Neural progenitor cell (in vitro differentiated cells): ENCODE measurements around the gene SPOP. TPM values are rescaled to one million over a fixed set of nuclear protein-coding genes. Genes with fewer than 3 reads are reported as not detected.

Source experiments
- DNase-seq: peaks from one replicate; pipeline ENCODE4 v3.0.0-alpha.2; 2016; ENCODE audit warnings: low spot score
- H2AFZ ChIP-seq: fragments of 200-600 bp; sonication (generic); replicated peaks from 2 replicates; pipeline ENCODE4 v1.6.1; 2016; ENCODE audit warnings: antibody characterized with exemption
- H3F3A ChIP-seq: fragments of 200-600 bp; sonication (generic); 2 replicates; pipeline ENCODE4 v1.6.1; 2016; ENCODE audit warnings: antibody characterized with exemption, low read depth
- H3K27ac ChIP-seq: fragments of 200-600 bp; sonication (generic); 2 replicates; pipeline ENCODE4 v1.5.1; 2016; ENCODE audit warnings: mild to moderate bottlenecking
- H3K27me3 ChIP-seq: fragments of 200-600 bp; sonication (generic); 2 replicates; pipeline ENCODE4 v1.6.1; 2016; ENCODE audit warnings: mild to moderate bottlenecking, moderate library complexity
- H3K36me3 ChIP-seq: fragments of 200-600 bp; sonication (generic); 2 replicates; pipeline ENCODE4 v1.5.1; 2016
- H3K4me1 ChIP-seq: fragments of 200-600 bp; sonication (generic); 2 replicates; pipeline ENCODE4 v1.6.1; 2016; ENCODE audit warnings: mixed run types
- H3K4me2 ChIP-seq: fragments of 200-600 bp; sonication (generic); 2 replicates; pipeline ENCODE4 v1.6.1; 2016
- H3K4me3 ChIP-seq: fragments of 200-600 bp; sonication (generic); 2 replicates; pipeline ENCODE4 v1.5.1; 2016
- H3K79me2 ChIP-seq: fragments of 200-600 bp; sonication (generic); 2 replicates; pipeline ENCODE4 v1.6.1; 2016; ENCODE audit warnings: low read depth
- H3K9ac ChIP-seq: fragments of 200-600 bp; sonication (generic); 2 replicates; pipeline ENCODE4 v1.6.1; 2016
- H3K9me3 ChIP-seq: fragments of 200-600 bp; sonication (generic); 2 replicates; pipeline ENCODE4 v1.5.1; 2016; ENCODE audit warnings: low read depth
- H4K20me1 ChIP-seq: fragments of 200-600 bp; sonication (generic); 2 replicates; pipeline ENCODE4 v1.6.1; 2016; ENCODE audit warnings: low read depth
- H3K27ac Mint-ChIP-seq: 3 replicates; pipeline ENCODE4 v1.8.0; 2021; ENCODE audit warnings: mixed read lengths
- H3K27me3 Mint-ChIP-seq: 2 replicates; pipeline ENCODE4 v1.8.0; 2022; ENCODE audit warnings: low read depth, mild to moderate bottlenecking, inconsistent platforms, moderate library complexity, mixed read lengths; ENCODE audit not compliant: insufficient read depth
- H3K36me3 Mint-ChIP-seq: 3 replicates; pipeline ENCODE4 v1.8.0; 2021; ENCODE audit warnings: mixed read lengths
- H3K4me1 Mint-ChIP-seq: 3 replicates; pipeline ENCODE4 v1.8.0; 2021; ENCODE audit warnings: mixed read lengths
- H3K4me3 Mint-ChIP-seq: 3 replicates; pipeline ENCODE4 v1.8.0; 2021; ENCODE audit warnings: mild to moderate bottlenecking, moderate library complexity, mixed read lengths
- H3K9me3 Mint-ChIP-seq: 3 replicates; pipeline ENCODE4 v1.8.0; 2020; ENCODE audit warnings: mixed read lengths
- EZH2 ChIP-seq: fragments of 200-600 bp; sonication (generic); IDR thresholded peaks from 2 replicates; pipeline ENCODE4 v1.6.1; 2017; ENCODE audit warnings: antibody characterized with exemption, mild to moderate bottlenecking, moderate library complexity
- EZH2phosphoT487 ChIP-seq: fragments of 200-600 bp; sonication (generic); IDR thresholded peaks from 2 replicates; pipeline ENCODE4 v1.6.1; 2017; ENCODE audit warnings: antibody characterized with exemption
- total RNA-seq: library from RNA; depleted of rRNA; stranded (reverse); fragments of >200 nt; gene quantifications from 2 replicates; pipeline ENCODE4 v1.2.3, GENCODE V29; 2015; ENCODE audit warnings: low replicate concordance
- TF ChIP-seq, protein P1 (sequence below): fragments of 200-600 bp; sonication (generic); IDR thresholded peaks from 2 replicates; pipeline ENCODE4 v1.5.1; 2017; ENCODE audit warnings: antibody characterized with exemption, mild to moderate bottlenecking

Gene SPOP
- total RNA-seq, 1 donor from 2014 or later, result 40.3 TPM

DNA sequence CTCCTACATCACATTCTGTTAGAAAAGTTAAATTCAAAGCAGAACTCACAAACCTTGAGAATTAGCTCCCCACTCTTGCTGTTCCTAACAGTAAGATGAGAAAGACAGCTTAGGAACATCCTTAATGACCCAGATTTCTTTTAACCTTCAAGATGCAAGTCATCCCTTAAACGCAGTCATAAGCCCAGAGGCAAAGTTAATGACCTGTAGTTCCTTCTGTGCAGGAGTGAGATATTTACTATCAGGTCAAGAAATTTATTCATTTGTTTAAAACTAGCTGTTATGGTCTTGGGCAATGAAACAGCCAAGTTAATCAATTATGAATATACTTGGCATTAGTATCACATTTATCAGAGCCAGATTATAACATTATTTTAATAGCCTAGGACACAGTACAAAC, 65.2 kb downstream of the SPOP start:
- H3K36me3 Mint-ChIP-seq, result peaks cover 19% of the 10 kb centered on the region
- peaks cover 17% of the 10 kb centered on the region for H4K20me1 ChIP-seq
- H3K9me3 Mint-ChIP-seq, result no peaks in the 10 kb centered on the region

DNA sequence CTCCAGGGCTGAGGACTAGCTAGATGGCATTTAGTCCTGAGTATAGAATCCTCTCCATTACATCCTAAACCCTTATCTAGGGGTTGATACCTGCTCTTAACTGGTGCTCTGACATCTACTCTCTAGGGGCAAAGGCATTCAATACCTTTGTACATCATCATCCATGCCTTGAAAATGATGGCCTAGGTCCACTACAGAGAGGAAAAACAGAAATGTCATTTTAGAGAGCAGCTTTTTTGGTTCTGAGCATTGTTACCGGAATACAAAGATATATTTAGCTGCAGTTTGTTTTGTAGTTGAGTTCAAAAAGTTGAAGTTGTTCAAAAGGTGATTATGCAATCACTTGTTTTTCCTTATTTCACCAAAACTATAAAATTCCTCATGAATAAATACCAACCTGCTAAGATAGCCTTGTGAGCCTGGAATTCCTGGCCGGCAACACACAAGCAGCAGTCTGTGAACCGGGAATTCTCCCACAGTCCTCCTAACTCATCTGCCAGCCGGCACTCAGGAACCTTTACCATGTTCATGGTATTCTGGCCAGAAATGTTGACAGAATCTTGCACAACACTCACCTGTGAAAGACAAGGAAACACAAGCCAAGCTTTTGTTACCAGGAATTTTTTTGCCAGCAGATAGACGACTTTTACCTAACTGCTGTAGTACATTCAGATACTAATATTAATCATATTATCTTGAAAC, 66.9 kb downstream of the SPOP start:
- Histone ChIP-seq H3K4me3 (no peak overlapping the region), H3K4me1 (no peaks in the 10 kb centered on the region), H3K27ac (no peak overlapping the region), H3K4me2 (no peak overlapping the region), H2AFZ (no peak overlapping the region), H3K27me3 (no peaks in the 10 kb centered on the region), H3K9me3 (no peaks in the 10 kb centered on the region), H3K9ac (no peak overlapping the region), H3K79me2 (peaks cover 7% of the 10 kb centered on the region), H3K36me3 (peaks cover 12% of the 10 kb centered on the region), H3F3A (no peaks in the 10 kb centered on the region), H4K20me1 (peaks cover 15% of the 10 kb centered on the region)
- H3K9me3 Mint-ChIP-seq, result no peaks in the 10 kb centered on the region
- DNase-seq, result no peak
- H3K36me3 Mint-ChIP-seq, result peaks cover 26% of the 10 kb centered on the region
- no peak for TF ChIP-seq EZH2phosphoT487
- TF ChIP-seq, protein P1, sequence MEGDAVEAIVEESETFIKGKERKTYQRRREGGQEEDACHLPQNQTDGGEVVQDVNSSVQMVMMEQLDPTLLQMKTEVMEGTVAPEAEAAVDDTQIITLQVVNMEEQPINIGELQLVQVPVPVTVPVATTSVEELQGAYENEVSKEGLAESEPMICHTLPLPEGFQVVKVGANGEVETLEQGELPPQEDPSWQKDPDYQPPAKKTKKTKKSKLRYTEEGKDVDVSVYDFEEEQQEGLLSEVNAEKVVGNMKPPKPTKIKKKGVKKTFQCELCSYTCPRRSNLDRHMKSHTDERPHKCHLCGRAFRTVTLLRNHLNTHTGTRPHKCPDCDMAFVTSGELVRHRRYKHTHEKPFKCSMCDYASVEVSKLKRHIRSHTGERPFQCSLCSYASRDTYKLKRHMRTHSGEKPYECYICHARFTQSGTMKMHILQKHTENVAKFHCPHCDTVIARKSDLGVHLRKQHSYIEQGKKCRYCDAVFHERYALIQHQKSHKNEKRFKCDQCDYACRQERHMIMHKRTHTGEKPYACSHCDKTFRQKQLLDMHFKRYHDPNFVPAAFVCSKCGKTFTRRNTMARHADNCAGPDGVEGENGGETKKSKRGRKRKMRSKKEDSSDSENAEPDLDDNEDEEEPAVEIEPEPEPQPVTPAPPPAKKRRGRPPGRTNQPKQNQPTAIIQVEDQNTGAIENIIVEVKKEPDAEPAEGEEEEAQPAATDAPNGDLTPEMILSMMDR, result no peak
- no peak for TF ChIP-seq EZH2
- H3K4me3 Mint-ChIP-seq, result no peak overlapping the region
- H3K27me3 Mint-ChIP-seq, result no peaks in the 10 kb centered on the region
- H3K4me1 Mint-ChIP-seq, result no peaks in the 10 kb centered on the region
- H3K27ac Mint-ChIP-seq, result no peak overlapping the region

More for the DNA sequence above, 65.2 kb downstream of the SPOP start:
- Histone ChIP-seq H3K79me2 (peaks cover 7% of the 10 kb centered on the region), H2AFZ (no peak overlapping the region), H3F3A (no peaks in the 10 kb centered on the region), H3K4me2 (no peak overlapping the region), H3K27me3 (no peaks in the 10 kb centered on the region), H3K36me3 (peaks cover 1% of the 10 kb centered on the region), H3K27ac (no peak overlapping the region), H3K9ac (no peak overlapping the region), H3K4me3 (no peak overlapping the region), H3K4me1 (no peaks in the 10 kb centered on the region), H3K9me3 (no peaks in the 10 kb centered on the region)
- Mint-ChIP-seq H3K4me1 (no peaks in the 10 kb centered on the region), H3K27ac (no peak overlapping the region), H3K27me3 (no peaks in the 10 kb centered on the region), H3K4me3 (no peak overlapping the region)
- TF ChIP-seq, protein P1, result no peak
- no peak for TF ChIP-seq EZH2
- TF ChIP-seq EZH2phosphoT487, result no peak
- DNase-seq, result no peak

DNA sequence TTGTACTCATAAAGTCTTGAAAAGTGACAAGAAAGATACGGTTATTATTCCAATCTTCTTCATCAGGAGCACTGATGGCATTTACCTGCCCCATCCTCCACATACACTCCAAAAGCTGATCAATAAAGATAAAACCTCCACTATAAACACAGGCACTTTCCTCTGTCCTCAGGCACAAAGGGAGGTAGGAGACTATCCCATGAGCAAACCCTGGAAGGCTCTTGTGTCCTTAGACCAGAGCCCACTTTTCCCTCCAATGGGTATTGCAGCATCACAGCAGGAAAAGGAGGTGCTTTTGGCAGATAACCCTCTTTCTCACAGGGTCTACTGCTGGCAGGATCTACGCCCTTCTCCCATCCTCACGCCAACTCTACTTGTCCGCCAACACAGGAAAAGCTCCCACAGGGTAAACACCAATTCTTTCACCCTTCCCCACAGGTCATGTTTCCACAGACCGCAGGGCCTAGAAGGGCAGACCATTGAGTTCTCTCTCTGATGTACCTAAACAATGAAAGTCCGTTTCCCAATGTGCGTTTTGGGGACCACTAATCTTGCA, 73.5 kb downstream of the SPOP start:
- no peaks in the 10 kb centered on the region for H3K9me3 ChIP-seq
- no peaks in the 10 kb centered on the region for H3K27me3 ChIP-seq
- Mint-ChIP-seq H3K4me3 (no peak overlapping the region), H3K27ac (no peak overlapping the region), H3K36me3 (peaks cover 22% of the 10 kb centered on the region), H3K27me3 (no peaks in the 10 kb centered on the region), H3K4me1 (no peaks in the 10 kb centered on the region), H3K9me3 (no peaks in the 10 kb centered on the region)
- no peak overlapping the region for H3K9ac ChIP-seq
- no peaks in the 10 kb centered on the region for H3K79me2 ChIP-seq
- H3K4me3 ChIP-seq, result no peak overlapping the region
- DNase-seq, result no peak
- H3F3A ChIP-seq, result peaks cover 41% of the 10 kb centered on the region
- peaks cover 12% of the 10 kb centered on the region for H3K36me3 ChIP-seq
- peak overlapping the region; percentile 78 for H3K27ac ChIP-seq
- peaks cover 31% of the 10 kb centered on the region for H4K20me1 ChIP-seq
- TF ChIP-seq EZH2phosphoT487 (no peak), EZH2 (no peak)
- TF ChIP-seq, protein P1, result no peak
- H3K4me1 ChIP-seq, result peaks cover 53% of the 10 kb centered on the region
- no peak overlapping the region for H2AFZ ChIP-seq
- peak overlapping the region; percentile 78 for H3K4me2 ChIP-seq
